NB4 (cell line): ENCODE results near the gene NUDT1.

Source experiments
- DNase-seq: peaks from one replicate; pipeline ENCODE4 v3.0.0; 2010; ENCODE audit warnings: low read depth
- H3K4me3 ChIP-seq: one replicate; pipeline ENCODE4 v1.5.1; 2011; ENCODE audit warnings: mild to moderate bottlenecking, low read depth, low read length, moderate library complexity
- CTCF ChIP-seq: IDR thresholded peaks from one replicate; pipeline ENCODE4 v1.5.1; 2012; ENCODE audit warnings: low read depth, low read length
- MAX ChIP-seq: IDR thresholded peaks from 2 replicates; pipeline ENCODE4 v1.6.1; 2011; ENCODE audit warnings: low read depth, low read length
- MYC ChIP-seq: IDR thresholded peaks from 2 replicates; pipeline ENCODE4 v1.6.1; 2011; ENCODE audit warnings: low read depth, low read length
- POLR2A ChIP-seq: IDR thresholded peaks from 2 replicates; pipeline ENCODE4 v1.6.1; 2011; ENCODE audit warnings: mild to moderate bottlenecking; ENCODE audit not compliant: insufficient read length; ENCODE audit errors: extremely low read depth

NUDT1 gene

GRCh38 chr7:2257651-2258050, 15.6 kb downstream of the NUDT1 start:
- DNase-seq = no peak
- H3K4me3 ChIP-seq = no peak overlapping the region
- TF ChIP-seq MYC (no peak), CTCF (no peak), MAX (no peak), POLR2A (no peak)

GRCh38 chr7:2258661-2259365, 16.8 kb downstream of the NUDT1 start:
- TF ChIP-seq MAX (no peak), MYC (no peak), CTCF (no peak), POLR2A (no peak)
- DNase-seq = no peak
- H3K4me3 ChIP-seq = no peak overlapping the region

- no peak for TF ChIP-seq MAX
- no peak for TF ChIP-seq POLR2A
- no peak overlapping the region for H3K4me3 ChIP-seq
- no peak for DNase-seq
Measured at GRCh38 chr7:2259480-2259879, 17.5 kb downstream of the NUDT1 start.

- no peak overlapping the region for H3K4me3 ChIP-seq
- TF ChIP-seq POLR2A (no peak), CTCF (no peak), MYC (no peak), MAX (no peak)
- no peak for DNase-seq
Measured at GRCh38 chr7:2260820-2261219, 18.8 kb downstream of the NUDT1 start.

- H3K4me3 ChIP-seq = no peak overlapping the region
- TF ChIP-seq MYC (no peak), MAX (no peak), CTCF (no peak), POLR2A (no peak)
- no peak for DNase-seq
Measured at GRCh38 chr7:2261611-2262010, 19.6 kb downstream of the NUDT1 start.

- DNase-seq = no peak
- no peak overlapping the region for H3K4me3 ChIP-seq
- no peak for TF ChIP-seq CTCF
- TF ChIP-seq POLR2A = no peak
- TF ChIP-seq MYC = no peak
- TF ChIP-seq MAX = no peak
Measured at GRCh38 chr7:2263176-2263575, 21.1 kb downstream of the NUDT1 start.
